ENCODE data around the gene NECTIN2. TPM values are rescaled to one million over a fixed set of nuclear protein-coding genes. Genes with fewer than 3 reads are reported as not detected.

The NECTIN2 gene
- 67.2 TPM for total RNA-seq

GRCh38 chr19:44845612-44846454 lies at the start of gene NECTIN2:
Gene NECTIN2 (plus strand): TSS chr19:44846297. CDS start chr19:44846526, 229 bp downstream.

GRCh38 chr19:44808463-44809371 lies 37.4 kb upstream of the NECTIN2 start, which contains the start of gene BCAM:
Gene BCAM (plus strand): TSS chr19:44809103. CDS start chr19:44809125, 22 bp downstream.

GRCh38 chr19:44891016-44891882 lies 45.2 kb downstream of the NECTIN2 start, which contains the start of gene TOMM40:
Gene TOMM40 (plus strand): TSS chr19:44891254. CDS start chr19:44891416, 162 bp downstream.

GRCh38 chr19:44905437-44906160 lies 59.5 kb downstream of the NECTIN2 start, which contains the start of gene APOE:
Gene APOE (plus strand): TSS chr19:44905796. CDS start chr19:44906625, 829 bp downstream.

GRCh38 chr19:44914433-44915206 lies 68.5 kb downstream of the NECTIN2 start, which contains the start of gene APOC1:
Gene APOC1 (plus strand): TSS chr19:44914608. CDS start chr19:44914892, 284 bp downstream.

Other genes with a start within 250 kb of the NECTIN2 start
- not detected for gene IGSF23, start 232.7 kb upstream of the NECTIN2 start, total RNA-seq
- gene PVR, start 202.4 kb upstream of the NECTIN2 start, total RNA-seq: 32.1 TPM
- gene CEACAM19, start 174.8 kb upstream of the NECTIN2 start, total RNA-seq: 3.4 TPM
- not detected for gene CEACAM16, start 147.1 kb upstream of the NECTIN2 start, total RNA-seq
- gene BCL3, start 97.6 kb upstream of the NECTIN2 start, total RNA-seq: 2.9 TPM
- gene CBLC, start 68.4 kb upstream of the NECTIN2 start, total RNA-seq: 1.1 TPM
- 80.4 TPM for gene BCAM, start 37.2 kb upstream of the NECTIN2 start, total RNA-seq
- 29.9 TPM for gene TOMM40, start 45.0 kb downstream of the NECTIN2 start, total RNA-seq
- gene APOE, start 59.5 kb downstream of the NECTIN2 start, total RNA-seq: 168 TPM
- 7.1 TPM for gene APOC1, start 68.3 kb downstream of the NECTIN2 start, total RNA-seq
- not detected for gene APOC4, start 95.9 kb downstream of the NECTIN2 start, total RNA-seq
- gene APOC2, start 99.8 kb downstream of the NECTIN2 start, total RNA-seq: not detected
- gene CLPTM1, start 109.1 kb downstream of the NECTIN2 start, total RNA-seq: 44.4 TPM
- gene RELB, start 155.2 kb downstream of the NECTIN2 start, total RNA-seq: 3.6 TPM
- gene CLASRP, start 192.7 kb downstream of the NECTIN2 start, total RNA-seq: 79.8 TPM
- 0.71 TPM for gene ZNF296, start 230.2 kb downstream of the NECTIN2 start, total RNA-seq
- 17.5 TPM for gene GEMIN7, start 233.0 kb downstream of the NECTIN2 start, total RNA-seq
- 48.3 TPM for gene PPP1R37, start 246.9 kb downstream of the NECTIN2 start, total RNA-seq